Stimulated activated CD8-positive, alpha-beta memory T cell treated with anti-CD3 and anti-CD28 coated beads, Interleukin-12 subunit alpha, Interleukin-12 subunit beta, amount 100 ng/mL, for 1 hour (primary cell): Measurements from ENCODE around the gene CFAP107.
"Not testable (repeated sequence)": the region's sequence is repeated elsewhere in the genome, so short reads cannot be mapped to it uniquely, and the experiment has no call there.

ENCODE experiments used
- DNase-seq: peaks from one replicate; pipeline ENCODE4 v3.0.0-alpha.2; 2020; ENCODE audit warnings: low read depth

Gene CFAP107

GRCh38 chr1:12745992-12746323 lies at the start of gene CFAP107:
Gene CFAP107 (plus strand): TSS chr1:12746200. CDS start chr1:12746431, 231 bp downstream.
- DNase-seq: no peak

- no peak for DNase-seq
These were observed 49.3 kb upstream of the CFAP107 start for GRCh38 chr1:12696658-12697057.

GRCh38 chr1:12697397-12697796 lies 48.6 kb upstream of the CFAP107 start:
- DNase-seq: no peak

GRCh38 chr1:12703821-12704451 lies 42.1 kb upstream of the CFAP107 start:
- DNase-seq: no peak

- no peak for DNase-seq
These were observed 39.9 kb upstream of the CFAP107 start for GRCh38 chr1:12706061-12706460.

GRCh38 chr1:12708396-12709090 lies 37.5 kb upstream of the CFAP107 start:
- DNase-seq: no peak

GRCh38 chr1:12709091-12709491 lies 36.9 kb upstream of the CFAP107 start:
- DNase-seq: no peak

GRCh38 chr1:12709696-12710095 lies 36.3 kb upstream of the CFAP107 start:
- DNase-seq: no peak

GRCh38 chr1:12711536-12711935 lies 34.5 kb upstream of the CFAP107 start:
- no peak for DNase-seq

GRCh38 chr1:12712076-12712475 lies 33.9 kb upstream of the CFAP107 start:
- DNase-seq: no peak

- DNase-seq: no peak
These were observed 33.1 kb upstream of the CFAP107 start for GRCh38 chr1:12712929-12713328.

- not testable (repeated sequence) for DNase-seq
These were observed 32.3 kb upstream of the CFAP107 start for GRCh38 chr1:12713651-12714050.

GRCh38 chr1:12714710-12715475 lies 31.1 kb upstream of the CFAP107 start:
- DNase-seq: no peak

GRCh38 chr1:12715896-12716437 lies 30.0 kb upstream of the CFAP107 start, which contains the start of gene AADACL3:
Gene AADACL3 (plus strand): TSS chr1:12716110. CDS start chr1:12716177, 67 bp downstream.
- DNase-seq: no peak

GRCh38 chr1:12717301-12717838 lies 28.6 kb upstream of the CFAP107 start:
- no peak for DNase-seq

GRCh38 chr1:12722626-12723025 lies 23.4 kb upstream of the CFAP107 start:
- no peak for DNase-seq

- DNase-seq: no peak
These were observed 17.6 kb upstream of the CFAP107 start for GRCh38 chr1:12728391-12728790.

- DNase-seq: no peak
These were observed 15.8 kb upstream of the CFAP107 start for GRCh38 chr1:12730156-12730555.

GRCh38 chr1:12731084-12731483 lies 14.9 kb upstream of the CFAP107 start:
- not testable (repeated sequence) for DNase-seq

GRCh38 chr1:12734651-12735050 lies 11.3 kb upstream of the CFAP107 start:
- no peak for DNase-seq

GRCh38 chr1:12738934-12739333 lies 7.1 kb upstream of the CFAP107 start:
- DNase-seq: no peak

GRCh38 chr1:12739613-12740012 lies 6.4 kb upstream of the CFAP107 start:
- no peak for DNase-seq
